Tibial nerve (tissue), 4 donors: Measurements from ENCODE around the gene PPP3CB.

ENCODE experiments used
- CTCF ChIP-seq, 5 experiments: fragments of 200-600 bp in 3 of 5; fragments of 450-650 bp in 2 of 5; sonication (generic) in 3 of 5; IDR thresholded peaks; one replicate each; pipeline ENCODE4 v1.5.1; 2016 to 2019; ENCODE audit warnings: antibody characterized with exemption in 5 of 5, mild to moderate bottlenecking in 3 of 5, moderate library complexity in 2 of 5
- EP300 ChIP-seq, 2 donors: sonication (generic); formaldehyde crosslinking; IDR thresholded peaks; one replicate each; pipeline ENCODE4 v1.6.1; 2017; ENCODE audit warnings: antibody characterized with exemption in 2 of 2, mild to moderate bottlenecking in 1 of 2
- POLR2A ChIP-seq, 2 donors: fragments of 450-650 bp; IDR thresholded peaks; one replicate each; pipeline ENCODE4 v1.6.1; 2017; ENCODE audit warnings: antibody characterized with exemption in 2 of 2, mild to moderate bottlenecking in 2 of 2, moderate library complexity in 2 of 2

- TF ChIP-seq CTCF (IDR thresholded peaks at IDR 0.05) (no peak), POLR2A (IDR thresholded peaks at IDR 0.05) (no peak), EP300 (IDR thresholded peaks at IDR 0.05) (no peak)
Observed at GRCh38 chr10:73413108-73413527, 82.7 kb downstream of the PPP3CB start.
